HFFc6 (cell line): Measurements from ENCODE around the gene GGN. TPM values are rescaled to one million over a fixed set of nuclear protein-coding genes. Genes with fewer than 3 reads are reported as not detected.
"Not testable (repeated sequence)": the region's sequence is repeated elsewhere in the genome, so short reads cannot be mapped to it uniquely, and the experiment has no call there.

Source experiments
- DNase-seq: peaks from one replicate; pipeline ENCODE4 v3.0.0-alpha.2; 2018
- H3K27ac Mint-ChIP-seq: 2 replicates; pipeline ENCODE4 v1.8.0; 2020; ENCODE audit warnings: mild to moderate bottlenecking, mixed read lengths
- H3K27me3 Mint-ChIP-seq: 2 replicates; pipeline ENCODE4 v1.8.0; 2021; ENCODE audit warnings: mild to moderate bottlenecking, moderate library complexity, mixed read lengths; ENCODE audit not compliant: insufficient read depth
- H3K36me3 Mint-ChIP-seq: 2 replicates; pipeline ENCODE4 v1.8.0; 2021; ENCODE audit warnings: low read depth, mixed read lengths
- H3K4me1 Mint-ChIP-seq: 2 replicates; pipeline ENCODE4 v1.8.0; 2020; ENCODE audit warnings: low read depth, mixed read lengths
- H3K4me3 Mint-ChIP-seq: 2 replicates; pipeline ENCODE4 v1.8.0; 2020; ENCODE audit warnings: mild to moderate bottlenecking, moderate library complexity, mixed read lengths
- H3K9me3 Mint-ChIP-seq: 2 replicates; pipeline ENCODE4 v1.8.0; 2020; ENCODE audit warnings: mild to moderate bottlenecking, mixed read lengths
- total RNA-seq, 6 experiments: library from RNA; stranded (reverse); fragmentation: NEBNext Ultra II Directional; extraction: Animal tissue kit (Norgen Biotek cat#: 25700); gene quantifications; 2 replicates in 1 of 6; 3 replicates in 5 of 6; pipeline ENCODE4 v1.2.3, GENCODE V29; 2021
- TF ChIP-seq, protein P1 (sequence below): fragments of 200-600 bp; sonication (generic); IDR thresholded peaks from 2 replicates; pipeline ENCODE4 v1.5.0; 2021; ENCODE audit warnings: antibody characterized with exemption, mild to moderate bottlenecking

The GGN gene
- total RNA-seq, 6 experiments from 2014 or later = 1.7 to 3.2 (median 2.2) TPM

- DNase-seq = no peak
- Mint-ChIP-seq H3K36me3 (peaks cover 12% of the 10 kb centered on the region), H3K4me1 (peaks cover 20% of the 10 kb centered on the region), H3K27ac (peak overlapping the region; percentile 97), H3K27me3 (peaks cover 16% of the 10 kb centered on the region), H3K4me3 (peak overlapping the region; percentile 95), H3K9me3 (no peaks in the 10 kb centered on the region)
- TF ChIP-seq, protein P1, sequence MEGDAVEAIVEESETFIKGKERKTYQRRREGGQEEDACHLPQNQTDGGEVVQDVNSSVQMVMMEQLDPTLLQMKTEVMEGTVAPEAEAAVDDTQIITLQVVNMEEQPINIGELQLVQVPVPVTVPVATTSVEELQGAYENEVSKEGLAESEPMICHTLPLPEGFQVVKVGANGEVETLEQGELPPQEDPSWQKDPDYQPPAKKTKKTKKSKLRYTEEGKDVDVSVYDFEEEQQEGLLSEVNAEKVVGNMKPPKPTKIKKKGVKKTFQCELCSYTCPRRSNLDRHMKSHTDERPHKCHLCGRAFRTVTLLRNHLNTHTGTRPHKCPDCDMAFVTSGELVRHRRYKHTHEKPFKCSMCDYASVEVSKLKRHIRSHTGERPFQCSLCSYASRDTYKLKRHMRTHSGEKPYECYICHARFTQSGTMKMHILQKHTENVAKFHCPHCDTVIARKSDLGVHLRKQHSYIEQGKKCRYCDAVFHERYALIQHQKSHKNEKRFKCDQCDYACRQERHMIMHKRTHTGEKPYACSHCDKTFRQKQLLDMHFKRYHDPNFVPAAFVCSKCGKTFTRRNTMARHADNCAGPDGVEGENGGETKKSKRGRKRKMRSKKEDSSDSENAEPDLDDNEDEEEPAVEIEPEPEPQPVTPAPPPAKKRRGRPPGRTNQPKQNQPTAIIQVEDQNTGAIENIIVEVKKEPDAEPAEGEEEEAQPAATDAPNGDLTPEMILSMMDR = no peak
Measured at GRCh38 chr19:38373907-38374331, 13.9 kb downstream of the GGN start.

DNA sequence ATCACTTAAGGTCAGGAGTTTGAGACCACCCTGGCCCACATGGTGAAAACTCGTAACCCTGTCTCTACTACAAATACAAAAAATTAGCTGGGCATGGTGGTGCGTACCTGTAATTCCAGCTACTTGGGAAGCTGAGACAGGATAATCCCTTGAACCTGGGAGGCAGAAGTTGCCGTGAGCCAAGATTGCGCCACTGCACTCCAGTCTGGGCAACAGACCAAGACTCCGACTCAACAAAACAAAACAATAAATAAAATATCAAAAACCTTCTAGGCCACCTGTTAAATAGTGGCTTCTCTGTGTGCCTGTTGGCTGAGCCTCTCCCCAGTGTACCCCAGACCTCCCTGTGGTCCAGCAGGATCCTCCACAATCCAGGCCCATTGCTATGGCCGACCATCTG is 16.8 kb downstream of the GGN start:
- Mint-ChIP-seq H3K9me3 (no peaks in the 10 kb centered on the region), H3K27ac (no peak overlapping the region), H3K4me1 (peaks cover 8% of the 10 kb centered on the region), H3K4me3 (no peak overlapping the region), H3K36me3 (peaks cover 3% of the 10 kb centered on the region), H3K27me3 (peaks cover 28% of the 10 kb centered on the region)
- TF ChIP-seq, protein P1 = no peak
- no peak for DNase-seq

DNA sequence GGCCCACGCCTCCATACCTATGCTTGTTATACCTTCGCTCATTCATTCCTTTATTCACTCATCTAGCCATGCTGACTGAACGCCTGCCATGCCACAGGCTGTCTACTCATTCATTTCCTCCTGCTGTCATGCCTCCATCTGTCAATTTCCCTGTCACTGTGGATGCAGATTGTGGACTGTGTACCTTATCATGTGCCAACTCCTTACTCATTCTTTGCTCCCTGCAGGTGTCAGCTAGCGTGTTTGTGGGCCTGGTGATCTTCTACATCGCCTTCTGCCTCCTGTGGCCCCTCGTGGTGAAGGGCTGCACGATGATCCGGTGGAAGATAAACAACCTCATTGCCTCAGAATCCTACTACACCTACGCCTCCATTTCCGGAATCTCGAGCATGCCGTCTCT is 17.5 kb downstream of the GGN start:
- H3K27ac Mint-ChIP-seq = no peak overlapping the region
- 0 out of 2 replicates have a peak, but pooled peaks cover 4% of the 10 kb centered on the region for H3K4me1 Mint-ChIP-seq
- no peaks in the 10 kb centered on the region; the same call in 1 of the 2 replicates for H3K36me3 Mint-ChIP-seq
- H3K4me3 Mint-ChIP-seq = no peak overlapping the region
- TF ChIP-seq, protein P1 = no peak
- DNase-seq = no peak
- peaks cover 36% of the 10 kb centered on the region for H3K27me3 Mint-ChIP-seq
- no peaks in the 10 kb centered on the region for H3K9me3 Mint-ChIP-seq

- no peaks in the 10 kb centered on the region; the same call in 1 of the 2 replicates for H3K36me3 Mint-ChIP-seq
- no peaks in the 10 kb centered on the region for H3K9me3 Mint-ChIP-seq
- H3K4me1 Mint-ChIP-seq = 0 out of 2 replicates have a peak, but pooled peaks cover 4% of the 10 kb centered on the region
- TF ChIP-seq, protein P1 = no peak
- no peak overlapping the region for H3K4me3 Mint-ChIP-seq
- no peak overlapping the region for H3K27ac Mint-ChIP-seq
- no peak for DNase-seq
- H3K27me3 Mint-ChIP-seq = peaks cover 36% of the 10 kb centered on the region
Measured at GRCh38 chr19:38369584-38369983, 18.2 kb downstream of the GGN start.

GRCh38 chr19:38367041-38367440 is 20.8 kb downstream of the GGN start:
- TF ChIP-seq, protein P1 = no peak
- Mint-ChIP-seq H3K4me1 (no peaks in the 10 kb centered on the region), H3K9me3 (no peaks in the 10 kb centered on the region), H3K27me3 (peaks cover 36% of the 10 kb centered on the region), H3K36me3 (no peaks in the 10 kb centered on the region), H3K4me3 (no peak overlapping the region), H3K27ac (no peak overlapping the region)
- DNase-seq = no peak

GRCh38 chr19:38362946-38363688 is 24.7 kb downstream of the GGN start:
- H3K9me3 Mint-ChIP-seq, H3K27ac Mint-ChIP-seq, H3K4me1 Mint-ChIP-seq, H3K36me3 Mint-ChIP-seq, DNase-seq: not testable (repeated sequence)
- Mint-ChIP-seq H3K4me3 (0 out of 2 replicates have a peak overlapping the region, but pooled peaks have one; percentile 39), H3K27me3 (peaks cover 37% of the 10 kb centered on the region)
